ENCODE data around the gene PRKAR2B. TPM values are rescaled to one million over a fixed set of nuclear protein-coding genes. Genes with fewer than 3 reads are reported as not detected.
"Not testable (repeated sequence)": the region's sequence is repeated elsewhere in the genome, so short reads cannot be mapped to it uniquely, and the experiment has no call there.

Gene PRKAR2B
- total RNA-seq, 1 donor from 2014 or later: 0.80 TPM

DNA sequence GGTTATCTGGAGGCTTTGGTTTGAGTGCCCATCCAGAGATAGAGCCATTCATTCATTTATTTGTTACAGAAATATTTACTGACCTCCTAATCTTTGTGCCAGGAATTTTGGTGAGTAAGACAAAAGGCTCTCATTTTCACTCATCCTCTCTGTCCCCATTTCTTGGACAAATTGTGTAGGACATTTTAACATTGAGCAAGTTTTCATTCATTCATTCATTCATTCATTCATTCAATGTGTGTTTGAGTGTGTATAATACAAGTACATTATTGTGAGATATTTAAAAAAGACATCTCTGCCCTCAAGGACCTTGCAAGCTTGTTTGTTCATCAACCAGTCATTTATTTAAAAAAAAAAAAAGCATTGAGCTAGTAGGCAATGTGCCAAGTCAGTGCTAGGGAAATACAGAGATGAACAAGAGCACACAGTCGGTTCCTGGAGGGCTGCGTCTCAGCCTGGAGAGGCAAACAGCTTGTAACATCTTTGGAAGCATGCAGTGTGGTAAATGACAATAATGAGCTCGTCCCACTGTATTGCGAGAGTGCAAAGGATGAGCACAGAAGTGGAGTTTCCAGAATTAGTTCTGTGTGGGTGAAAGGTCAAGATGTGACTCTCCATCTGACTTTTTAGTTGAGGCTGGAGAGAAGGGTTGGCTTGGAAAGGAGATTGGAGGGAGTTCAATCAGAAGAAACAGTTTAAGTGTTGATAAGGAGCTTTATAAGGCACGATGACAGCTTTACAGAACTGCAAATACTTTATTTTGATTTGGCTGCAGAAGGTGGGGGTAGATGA lies 73.8 kb downstream of the PRKAR2B start:
- DNase-seq (ENCODE audit: low read depth): peak; percentile 19

DNA sequence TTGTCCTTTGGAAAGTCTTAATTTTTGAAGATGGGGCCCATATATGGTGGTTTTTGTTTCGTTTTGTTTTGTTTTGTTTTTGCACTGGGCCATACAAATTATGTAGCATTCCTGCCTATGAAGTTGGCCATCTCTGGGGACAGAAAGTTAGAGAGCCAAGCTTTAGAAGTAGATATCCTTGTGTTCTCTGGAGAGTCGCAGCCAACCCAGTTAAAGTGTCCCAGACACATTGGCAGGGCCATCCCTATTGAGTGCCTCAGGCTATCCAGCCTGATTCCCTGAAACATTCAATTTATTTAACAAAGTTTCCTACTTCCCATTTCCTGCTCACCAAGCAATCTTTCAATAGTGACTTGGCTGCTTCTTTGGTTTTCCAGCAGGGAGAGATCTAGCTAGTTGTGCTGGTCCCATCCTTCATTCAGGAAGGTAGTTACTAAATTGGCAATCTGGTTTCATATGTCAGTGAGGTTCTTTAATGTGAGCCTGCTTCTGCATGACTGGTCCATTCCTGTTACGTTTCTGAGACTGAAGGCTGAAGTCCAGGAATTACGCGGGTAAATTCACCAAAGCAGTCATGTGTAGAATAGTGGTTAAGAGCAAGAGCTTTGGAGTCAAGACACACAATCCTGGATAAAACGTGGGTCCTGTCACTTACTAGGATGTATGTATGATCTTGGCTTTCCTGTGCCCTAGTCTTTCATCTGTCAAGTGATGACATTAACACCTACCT lies 75.0 kb downstream of the PRKAR2B start:
- peak; percentile 77 for DNase-seq (ENCODE audit: low read depth)

DNA sequence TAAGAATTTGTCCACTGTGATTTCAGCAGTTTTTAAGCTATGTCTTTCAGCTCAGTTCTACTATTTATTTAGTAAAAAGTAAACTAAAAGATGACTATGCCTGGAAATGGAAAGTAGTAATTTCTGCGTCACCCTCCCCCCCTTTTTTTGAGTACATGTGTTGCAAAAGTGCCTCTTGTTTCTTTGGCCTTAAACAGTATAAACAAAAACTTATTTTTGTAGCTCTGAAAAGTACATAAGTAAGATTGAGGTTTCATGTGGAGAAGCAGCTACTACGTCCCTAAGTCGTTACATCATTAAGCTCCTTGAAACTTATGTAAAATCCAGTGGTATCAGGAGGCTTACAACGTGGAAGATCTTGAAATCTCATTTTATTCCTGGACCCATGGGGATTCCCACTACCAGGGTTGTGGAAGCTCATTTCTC lies 78.0 kb downstream of the PRKAR2B start:
- DNase-seq (ENCODE audit: low read depth): no peak

DNA sequence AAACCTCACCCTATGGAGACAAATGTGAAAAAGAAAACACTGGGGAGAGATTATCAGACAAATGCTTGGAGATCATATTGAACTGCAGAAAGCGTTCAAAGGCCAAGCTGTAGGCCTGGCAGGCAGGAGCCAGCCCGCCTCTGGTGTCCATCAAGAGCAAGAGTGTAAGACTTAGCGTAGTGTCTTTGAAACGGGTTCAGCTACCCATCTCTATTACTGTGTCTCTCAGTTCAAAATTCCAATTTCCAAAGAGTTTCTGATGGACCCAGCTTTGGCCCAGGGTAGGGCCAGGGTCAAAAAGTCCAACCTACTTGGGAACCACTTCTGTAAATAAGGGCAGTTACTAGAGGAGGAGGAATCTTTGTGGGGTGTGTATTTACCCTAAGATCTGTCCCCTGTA lies 78.9 kb downstream of the PRKAR2B start:
- no peak for DNase-seq (ENCODE audit: low read depth)

DNA sequence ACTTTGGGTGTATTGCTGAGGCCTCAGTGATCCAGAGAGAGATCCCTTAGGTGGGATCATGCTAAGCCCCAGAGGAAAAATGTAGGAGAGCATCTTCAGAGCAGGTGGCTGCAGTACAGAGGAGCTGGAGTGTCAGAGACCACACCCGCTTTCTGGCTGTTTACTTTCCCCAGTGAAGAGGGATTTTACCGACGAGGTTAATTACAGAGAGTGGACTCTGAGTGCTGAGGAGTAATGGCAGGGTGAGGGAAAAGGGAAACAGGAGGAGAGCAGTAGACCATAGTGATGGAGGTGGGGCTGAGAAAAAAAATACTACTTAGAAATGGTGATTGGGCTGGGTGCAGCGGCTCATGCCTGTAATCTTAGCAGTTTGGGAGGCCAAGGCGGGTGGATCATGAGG lies 81.0 kb downstream of the PRKAR2B start:
- DNase-seq (ENCODE audit: low read depth): no peak

DNA sequence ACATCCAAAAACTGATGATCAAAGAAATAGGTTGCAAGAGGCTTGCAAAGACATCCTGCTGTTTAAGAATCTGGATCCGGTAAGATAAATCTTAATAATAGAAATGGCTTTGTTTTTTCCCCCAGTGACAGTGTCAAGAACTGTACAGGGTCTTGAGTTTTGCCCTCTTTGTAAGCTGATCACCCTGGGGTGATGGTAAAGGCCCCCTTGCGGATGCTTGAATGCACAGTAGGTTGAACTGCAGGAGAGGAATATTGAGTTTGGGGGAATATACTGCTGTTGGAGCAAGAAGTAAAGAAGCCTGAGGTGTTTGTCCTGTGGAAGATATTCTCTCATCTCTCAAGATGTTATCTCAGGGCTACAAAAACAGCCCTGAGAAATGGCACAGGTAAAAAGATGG lies 83.7 kb downstream of the PRKAR2B start:
- DNase-seq (ENCODE audit: low read depth): no peak

DNA sequence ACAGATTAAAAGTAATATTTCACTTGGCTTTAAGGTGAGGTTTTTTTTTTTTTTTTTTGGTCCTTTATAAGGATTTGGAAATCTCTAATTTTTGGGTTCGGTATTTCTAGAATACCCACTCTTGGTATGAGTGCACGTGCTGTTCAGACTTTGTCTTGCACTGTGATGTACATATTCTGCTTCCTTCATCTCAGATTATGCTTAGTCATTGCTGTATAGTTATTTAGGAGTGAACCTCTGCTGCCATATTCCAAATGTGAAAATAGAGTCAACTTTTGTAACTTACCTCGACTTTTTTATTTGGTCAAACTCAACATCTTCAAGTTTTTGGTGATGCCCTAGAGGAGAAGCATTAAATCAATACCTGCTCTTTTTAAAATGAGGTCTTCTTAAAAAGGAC lies 84.2 kb downstream of the PRKAR2B start:
- DNase-seq (ENCODE audit: low read depth): no peak

DNA sequence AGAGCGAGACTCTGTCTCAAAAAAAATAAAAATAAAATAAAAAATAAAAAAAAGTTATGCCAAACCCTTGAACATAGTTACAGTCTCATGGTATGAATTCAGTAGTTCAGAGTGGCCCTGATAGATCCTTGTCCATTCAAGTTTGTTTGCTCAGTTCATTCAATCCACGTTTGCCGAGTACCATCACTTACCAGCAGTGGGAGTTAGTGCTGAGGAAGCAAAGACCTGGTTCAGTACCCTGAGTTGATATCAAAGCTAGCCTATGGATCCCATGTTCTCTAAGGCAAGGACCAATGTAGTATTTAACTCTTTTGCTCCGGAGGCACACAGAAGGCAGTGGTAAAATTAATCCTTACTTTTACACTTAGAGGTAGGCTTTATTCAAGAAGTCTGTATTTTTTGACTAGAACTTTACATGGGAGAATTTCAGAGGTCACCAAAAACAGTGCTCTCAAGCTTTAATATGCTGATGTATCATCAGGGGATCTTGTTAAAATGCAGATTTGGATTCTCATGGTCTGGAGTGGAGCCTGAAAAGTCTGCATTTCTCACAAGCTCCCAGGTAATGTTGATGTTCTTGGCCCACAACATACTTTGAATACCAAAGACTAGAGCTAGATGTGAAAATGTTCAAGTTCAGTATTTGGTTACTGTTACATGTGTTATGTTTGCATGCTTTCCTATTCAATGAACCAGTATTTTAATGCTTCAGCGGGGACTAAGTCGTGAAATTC lies 86.1 kb downstream of the PRKAR2B start:
- DNase-seq (ENCODE audit: low read depth): peak; percentile 7

DNA sequence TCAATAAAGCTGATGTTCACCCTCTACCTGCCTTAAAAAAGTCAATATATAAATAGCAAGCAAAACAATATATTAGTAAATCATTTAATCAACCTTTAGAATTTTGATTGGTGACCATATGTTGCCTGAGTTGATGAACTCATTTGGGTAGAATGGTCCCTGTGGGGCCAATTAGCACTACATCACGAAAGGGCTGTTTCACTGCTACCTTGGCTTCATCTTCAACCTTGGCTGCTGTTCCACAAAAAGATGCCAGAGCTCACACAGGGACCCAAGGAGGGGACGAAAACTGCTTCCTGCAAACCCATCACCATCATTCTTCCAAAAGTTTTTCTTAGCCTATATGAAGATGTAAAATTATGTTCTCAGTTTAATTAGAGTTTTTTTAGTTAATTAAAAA lies 88.9 kb downstream of the PRKAR2B start:
- no peak for DNase-seq (ENCODE audit: low read depth)

DNA sequence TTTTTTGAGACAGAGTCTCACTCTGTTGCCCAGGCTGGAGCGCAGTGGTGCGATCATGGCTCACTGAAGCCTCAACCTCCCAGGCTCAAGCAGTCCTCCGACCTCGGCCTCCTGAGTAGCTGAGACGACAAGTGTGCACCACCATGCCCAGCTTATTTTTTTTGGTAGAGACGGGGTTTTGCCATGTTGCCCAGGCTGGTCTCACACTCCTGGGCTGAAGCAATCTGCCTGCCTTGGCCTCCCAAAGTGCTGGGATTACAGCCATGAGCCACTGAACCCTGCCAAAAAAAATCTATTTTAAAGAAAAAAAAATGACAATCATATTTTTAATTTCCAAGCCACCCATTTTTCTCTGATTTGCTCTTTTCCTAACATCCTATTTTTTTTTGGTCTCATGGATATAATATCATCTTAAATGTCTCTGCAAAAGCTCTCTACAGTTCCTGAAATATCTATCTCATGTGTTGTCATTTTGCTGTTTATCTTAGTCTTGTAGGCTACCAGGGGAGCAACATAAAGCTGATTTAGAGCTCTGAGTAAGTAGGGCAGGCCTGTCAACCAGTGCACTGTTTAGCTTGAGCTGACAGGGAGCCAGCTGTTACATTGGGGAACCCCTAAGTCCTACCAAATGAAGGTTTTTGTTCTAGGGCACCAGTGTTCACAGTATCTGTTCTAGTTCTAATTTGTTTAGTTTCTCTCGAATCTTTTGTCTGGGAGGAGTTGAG lies 94.4 kb downstream of the PRKAR2B start:
- DNase-seq (ENCODE audit: low read depth): no peak

DNA sequence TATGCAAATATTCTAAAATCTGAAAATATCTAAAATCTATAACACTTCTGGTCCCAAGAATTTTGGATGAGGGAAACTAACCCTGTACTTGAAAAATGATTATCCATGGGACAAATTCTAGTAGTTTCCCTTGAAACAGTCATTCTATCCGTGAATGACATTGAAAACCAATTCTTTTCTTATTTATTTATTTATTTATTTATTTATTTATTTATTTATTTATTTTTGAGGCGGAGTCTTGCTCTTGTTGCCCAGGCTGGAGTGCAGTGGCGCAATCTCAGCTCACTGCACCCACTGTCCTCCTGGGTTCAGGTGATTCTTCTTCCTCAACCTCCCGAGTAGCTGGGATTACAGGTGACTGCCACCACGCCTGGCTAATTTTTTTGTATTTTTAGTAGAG lies 99.4 kb downstream of the PRKAR2B start:
- DNase-seq (ENCODE audit: low read depth): not testable (repeated sequence)

DNA sequence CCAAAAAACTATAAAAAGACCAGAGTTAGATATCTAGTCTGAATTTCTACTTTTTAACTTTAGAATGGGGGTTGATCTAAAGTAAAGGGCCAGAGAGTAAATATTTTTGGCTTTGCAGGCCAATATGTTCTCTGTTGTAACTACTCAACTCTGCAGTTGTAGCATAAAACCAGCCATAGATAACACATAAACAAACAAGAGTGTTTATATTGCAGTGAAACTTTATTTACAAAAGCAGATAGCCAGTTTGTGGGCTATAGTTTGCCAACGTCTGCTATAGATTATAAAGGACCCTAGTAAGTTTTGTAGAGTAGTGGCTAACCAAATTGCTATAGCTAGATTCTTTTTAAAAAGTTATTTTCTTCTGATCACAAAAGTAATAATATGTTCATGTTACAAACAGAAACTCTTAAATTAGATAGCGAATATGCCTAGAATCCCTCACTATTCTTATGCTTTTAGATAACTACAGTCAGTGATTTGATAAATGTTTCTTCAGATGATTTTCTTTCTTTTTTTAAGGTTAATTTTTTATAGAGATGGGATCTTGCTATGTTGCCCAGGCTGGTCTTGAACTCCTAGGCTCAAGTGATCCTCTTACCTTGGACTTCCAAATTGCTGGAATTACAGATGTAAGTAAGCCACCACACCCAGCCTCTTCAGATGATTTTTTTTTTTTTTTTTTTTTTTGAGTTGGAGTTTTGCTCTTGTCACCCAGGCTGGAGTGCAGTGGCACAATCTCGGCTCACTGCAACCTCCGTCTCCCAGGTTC lies 100.7 kb downstream of the PRKAR2B start:
- no peak for DNase-seq (ENCODE audit: low read depth)

DNA sequence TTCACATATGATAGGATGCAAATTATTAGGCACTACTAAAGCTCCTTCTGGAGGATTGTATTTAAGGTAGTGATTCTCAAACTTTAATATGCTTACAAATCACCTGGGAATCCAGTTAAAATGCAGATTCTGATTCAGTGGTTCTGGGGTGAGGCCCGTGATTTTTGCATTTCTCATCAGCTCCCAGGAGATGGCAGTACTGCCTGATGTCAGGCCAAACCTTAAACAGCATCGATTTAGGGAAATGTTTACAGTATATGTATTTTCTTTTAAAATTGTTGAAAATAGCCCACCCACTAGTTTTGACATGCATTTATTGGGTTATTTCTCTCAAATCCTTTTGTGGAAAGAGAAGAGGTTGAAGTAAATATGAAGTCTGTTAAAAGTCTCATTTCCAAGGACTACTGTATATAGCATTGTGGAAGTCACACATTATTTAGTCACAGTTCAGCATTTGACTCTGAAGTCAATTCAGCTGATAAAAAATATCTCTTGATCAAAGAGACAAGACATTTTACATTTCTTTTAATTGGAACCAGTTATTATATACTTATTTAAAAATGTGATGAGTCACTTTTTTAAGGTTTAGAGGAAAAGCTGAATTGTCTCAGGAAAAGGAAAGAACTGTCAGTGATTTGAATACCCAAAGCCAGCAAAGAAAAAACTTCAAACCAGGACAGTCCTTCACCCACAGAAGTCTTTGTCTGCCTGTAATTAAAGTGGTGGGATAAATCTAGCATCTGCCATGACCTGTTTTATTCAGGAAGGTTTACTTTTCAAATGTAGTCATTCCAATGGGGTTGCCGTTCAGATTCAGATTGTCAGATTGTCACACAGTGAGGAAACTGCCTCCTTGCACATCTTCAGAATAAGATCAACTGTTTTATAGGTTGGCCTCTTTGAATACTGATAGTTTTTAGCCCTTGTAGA lies 103.2 kb downstream of the PRKAR2B start:
- peak; percentile 37 for DNase-seq (ENCODE audit: low read depth)

DNA sequence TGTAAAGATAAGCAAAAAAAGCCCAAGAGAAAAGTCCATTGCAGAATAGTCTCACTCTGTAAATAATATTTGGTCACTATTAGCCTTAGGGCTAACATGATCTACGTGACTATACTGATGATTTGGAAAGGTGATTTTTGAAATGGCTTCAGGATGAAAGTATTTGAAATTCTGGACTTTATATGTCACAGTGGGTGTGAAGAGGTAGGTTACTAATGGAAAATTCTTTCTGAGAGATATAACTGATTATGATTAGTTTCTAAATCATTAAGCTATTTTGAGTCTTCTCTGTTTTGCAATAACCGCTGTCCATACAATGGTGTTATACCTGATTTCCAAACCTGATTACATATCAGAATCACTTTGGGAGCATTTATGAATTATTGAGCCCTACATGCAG lies 104.2 kb downstream of the PRKAR2B start:
- DNase-seq (ENCODE audit: low read depth): no peak

DNA sequence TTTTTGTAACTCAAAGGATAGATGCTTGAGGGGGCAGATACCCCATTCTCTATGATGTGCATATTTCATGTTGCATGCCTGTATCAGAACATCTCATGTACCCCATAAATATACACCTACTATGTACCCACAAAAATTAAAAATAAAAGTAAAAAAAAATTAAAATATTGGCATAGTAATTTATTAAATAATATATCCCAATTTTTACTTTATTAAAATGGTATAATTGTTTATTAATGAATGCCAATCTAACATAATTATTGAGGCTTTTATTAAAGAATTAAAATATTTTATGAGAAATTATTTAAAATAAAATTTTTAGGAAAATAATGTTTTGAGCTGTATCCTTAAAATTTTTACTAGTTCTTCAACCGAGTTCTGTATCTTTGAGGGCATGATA lies 105.4 kb downstream of the PRKAR2B start:
- no peak for DNase-seq (ENCODE audit: low read depth)

DNA sequence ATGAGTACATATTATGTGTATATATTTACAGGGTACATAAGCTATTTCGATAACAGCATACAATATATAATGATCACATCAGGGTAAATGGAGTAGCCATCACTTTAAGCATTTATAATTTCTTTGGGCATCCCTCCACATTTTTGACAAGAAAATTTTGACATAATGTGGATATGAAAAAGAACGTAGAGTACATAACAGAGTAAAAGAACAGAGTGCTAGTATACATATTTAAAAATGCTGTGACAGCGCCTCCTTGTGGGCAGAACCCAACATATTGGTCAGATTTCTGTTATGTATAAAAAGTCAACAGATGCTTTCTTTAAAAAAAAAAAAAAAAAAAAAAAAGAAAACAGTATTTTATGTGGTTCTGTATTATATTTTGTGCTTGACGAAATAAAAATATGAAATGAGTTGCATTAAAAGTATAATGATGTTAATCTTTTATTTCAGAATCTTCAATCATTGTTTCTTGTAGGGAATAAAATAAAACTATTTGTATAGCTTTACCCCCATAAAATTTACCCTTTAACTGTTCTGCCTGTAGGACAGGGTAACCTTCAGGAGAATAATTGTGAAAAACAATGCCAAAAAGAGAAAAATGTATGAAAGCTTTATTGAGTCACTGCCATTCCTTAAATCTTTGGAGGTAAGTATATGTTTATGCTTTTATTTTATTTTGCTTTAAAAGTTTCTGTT lies 106.0 kb downstream of the PRKAR2B start:
- DNase-seq (ENCODE audit: low read depth): peak; percentile 45

DNA sequence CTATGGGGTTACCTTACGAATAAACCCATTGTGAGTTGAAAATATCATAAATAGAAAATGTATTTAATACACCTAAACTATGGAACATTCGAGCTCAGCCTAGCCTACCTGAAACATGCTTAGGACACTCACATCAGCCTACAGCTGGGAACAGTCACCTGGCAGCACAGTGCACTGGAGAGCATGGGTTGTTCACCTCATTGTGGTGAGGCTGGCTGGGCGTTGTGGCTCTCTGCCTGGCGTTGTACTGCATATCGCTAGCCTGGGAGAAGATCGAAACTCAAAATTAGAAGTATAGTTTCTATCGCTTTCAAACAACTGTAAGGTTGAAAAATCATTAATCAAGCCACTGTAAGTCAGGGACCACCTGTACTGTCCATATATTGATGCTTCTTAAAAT lies 107.0 kb downstream of the PRKAR2B start:
- DNase-seq (ENCODE audit: low read depth): no peak

DNA sequence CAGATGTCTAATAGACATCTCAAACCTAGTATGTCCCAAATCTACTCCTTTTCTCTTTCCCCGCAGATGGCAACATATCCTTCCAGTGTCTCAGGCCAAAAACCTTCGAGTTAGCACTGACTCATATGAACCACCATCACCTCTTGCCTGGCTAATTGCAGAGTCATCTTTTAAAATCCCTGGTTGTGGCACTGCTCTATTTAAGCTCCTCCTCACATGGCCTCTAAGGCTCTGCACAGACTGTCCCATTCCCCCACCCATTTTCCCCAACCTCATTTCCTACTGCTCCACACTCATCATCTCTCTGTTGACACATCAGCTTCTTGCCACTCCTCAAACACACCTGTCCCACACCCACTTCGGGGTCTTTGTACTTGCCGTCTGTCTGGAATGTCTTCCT lies 107.5 kb downstream of the PRKAR2B start:
- peak; percentile 75 for DNase-seq (ENCODE audit: low read depth)

DNA sequence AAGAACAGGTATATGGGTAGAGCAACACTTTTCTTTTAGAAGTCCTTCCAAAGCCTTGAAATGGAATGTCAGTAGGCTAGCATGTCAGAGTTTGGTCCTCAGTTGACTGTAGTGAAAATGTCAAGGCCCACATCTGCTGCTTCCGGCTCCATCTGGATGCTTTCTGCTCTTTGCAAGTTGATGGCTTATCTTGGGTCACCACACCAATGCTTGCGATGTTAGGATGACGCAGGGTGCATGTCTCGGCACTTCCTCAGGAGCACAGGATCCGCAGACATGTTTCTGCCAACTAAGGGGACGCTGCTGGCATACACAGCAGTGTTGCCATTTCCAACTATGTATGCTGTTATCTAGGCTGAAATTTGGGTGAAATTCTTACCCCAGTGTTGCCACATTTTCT lies 110.3 kb downstream of the PRKAR2B start:
- DNase-seq (ENCODE audit: low read depth): no peak
